ENCODE data around the gene CUBN. TPM values are rescaled to one million over a fixed set of nuclear protein-coding genes. Genes with fewer than 3 reads are reported as not detected.

The CUBN gene
- polyA plus RNA-seq, 2 of the 4 experiments (the other 2 are of a cell fraction), result 0.08 to 0.28 TPM

GRCh38 chr10:17010363-17011145 lies 119.1 kb downstream of the CUBN start:
- TF ChIP-seq FOSB (CRISPR knock-in tag; IDR thresholded peaks at IDR 0.05) (no peak), HEYL (CRISPR knock-in tag; IDR thresholded peaks at IDR 0.05) (no peak), HOXB5 (CRISPR knock-in tag; IDR thresholded peaks at IDR 0.05) (no peak), HMGXB4 (CRISPR knock-in tag; IDR thresholded peaks at IDR 0.05; ENCODE audit: borderline replicate concordance) (no peak)
- Histone ChIP-seq H3K4me3 (no peak overlapping the region), H3K27ac (no peak overlapping the region), H3K9me3 (no peaks in the 10 kb centered on the region), H3K4me2 (no peak overlapping the region), H3K4me1 (no peaks in the 10 kb centered on the region)
- ATAC-seq (no peak), DNase-seq (ENCODE audit: low read depth in 1 of 2, low spot score in 1 of 2) (no peak), FAIRE-seq (no peak)
- ChIA-PET CTCF (no interaction called here), POLR2A (no interaction called here)
- WGBS (ENCODE audit: missing lambda C conversion rate), result 21% methylated on average over 2 of the region's 2 CpGs

GRCh38 chr10:17009212-17009700 lies 120.4 kb downstream of the CUBN start:
- TF ChIP-seq FOSB (CRISPR knock-in tag; IDR thresholded peaks at IDR 0.05) (no peak), HDAC2 (IDR thresholded peaks at IDR 0.05) (no peak), POLR2AphosphoS2 (conservative IDR thresholded peaks at IDR 0.05; ENCODE audit: low read length) (no peak), PBX3 (IDR thresholded peaks at IDR 0.05) (no peak), HMGXB4 (CRISPR knock-in tag; IDR thresholded peaks at IDR 0.05; ENCODE audit: borderline replicate concordance) (no peak), MAX (IDR thresholded peaks at IDR 0.05) (no peak), ZC3H11A (IDR thresholded peaks at IDR 0.05) (no peak), RNF2 (IDR thresholded peaks at IDR 0.05; ENCODE audit: borderline replicate concordance, low read depth) (no peak), EHMT2 (IDR thresholded peaks at IDR 0.05; ENCODE audit: low read depth) (no peak), NFE2L2 (conservative IDR thresholded peaks at IDR 0.05; ENCODE audit: low read length) (no peak), KDM1A (IDR thresholded peaks at IDR 0.05; ENCODE audit: low read depth) (no peak), KDM5A (IDR thresholded peaks at IDR 0.05) (no peak), HES2 (IDR thresholded peaks at IDR 0.05) (no peak), REST (IDR thresholded peaks at IDR 0.05) (no peak), NR3C1 (IDR thresholded peaks at IDR 0.05) (no peak), RARB (CRISPR knock-in tag; IDR thresholded peaks at IDR 0.05) (no peak), USF2 (IDR thresholded peaks at IDR 0.05) (no peak), SMC3 (IDR thresholded peaks at IDR 0.05) (no peak)
- ChIA-PET CTCF (no interaction called here), POLR2A (no interaction called here)
- ATAC-seq (no peak), DNase-seq (ENCODE audit: low read depth in 1 of 2, low spot score in 1 of 2) (no peak), FAIRE-seq (no peak)
- 46% methylated on average over 3 of the region's 3 CpGs for WGBS (ENCODE audit: missing lambda C conversion rate)
- Histone ChIP-seq H3K4me1 (no peaks in the 10 kb centered on the region), H3K4me2 (no peak overlapping the region), H3K9me3 (no peaks in the 10 kb centered on the region), H3K27ac (no peak overlapping the region), H3K4me3 (no peak overlapping the region)
